ENCODE results near the gene NACC1.

GRCh38 chr19:13172346-13173138 lies 54.5 kb downstream of the NACC1 start:
- no peak for TF ChIP-seq POLR2A (IDR thresholded peaks at IDR 0.05; ENCODE audit: low read length)
- no peak for TF ChIP-seq GATA1 (IDR thresholded peaks at IDR 0.05; ENCODE audit: low read depth, low read length)
